NB4 (cell line): ENCODE data around the gene CTNNA2.

ENCODE experiments used
- POLR2A ChIP-seq: IDR thresholded peaks from 2 replicates; pipeline ENCODE4 v1.6.1; 2011; ENCODE audit warnings: mild to moderate bottlenecking; ENCODE audit not compliant: insufficient read length; ENCODE audit errors: extremely low read depth
- TF ChIP-seq, protein P1 (sequence below): IDR thresholded peaks from one replicate; pipeline ENCODE4 v1.5.1; 2012; ENCODE audit warnings: low read depth, low read length

DNA sequence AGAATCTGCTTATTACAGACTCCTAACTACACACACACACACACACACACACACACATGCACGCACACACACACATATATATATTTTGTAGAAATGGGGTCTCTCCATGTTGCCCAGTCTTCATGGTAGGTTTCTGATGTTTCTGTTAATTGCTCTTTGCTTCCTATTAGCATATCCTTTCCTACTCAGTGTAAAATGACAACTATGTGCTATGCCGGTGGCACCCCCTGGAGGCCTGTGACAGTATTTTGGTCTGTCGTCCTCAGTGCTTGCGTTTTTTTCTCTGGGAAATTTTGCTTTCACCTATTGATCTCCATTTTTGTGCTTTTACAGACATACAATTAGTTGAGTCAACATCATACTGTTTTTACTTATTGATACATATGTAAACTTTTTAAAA lies 469.6 kb downstream of the CTNNA2 start:
- TF ChIP-seq POLR2A: no peak
- TF ChIP-seq, protein P1, sequence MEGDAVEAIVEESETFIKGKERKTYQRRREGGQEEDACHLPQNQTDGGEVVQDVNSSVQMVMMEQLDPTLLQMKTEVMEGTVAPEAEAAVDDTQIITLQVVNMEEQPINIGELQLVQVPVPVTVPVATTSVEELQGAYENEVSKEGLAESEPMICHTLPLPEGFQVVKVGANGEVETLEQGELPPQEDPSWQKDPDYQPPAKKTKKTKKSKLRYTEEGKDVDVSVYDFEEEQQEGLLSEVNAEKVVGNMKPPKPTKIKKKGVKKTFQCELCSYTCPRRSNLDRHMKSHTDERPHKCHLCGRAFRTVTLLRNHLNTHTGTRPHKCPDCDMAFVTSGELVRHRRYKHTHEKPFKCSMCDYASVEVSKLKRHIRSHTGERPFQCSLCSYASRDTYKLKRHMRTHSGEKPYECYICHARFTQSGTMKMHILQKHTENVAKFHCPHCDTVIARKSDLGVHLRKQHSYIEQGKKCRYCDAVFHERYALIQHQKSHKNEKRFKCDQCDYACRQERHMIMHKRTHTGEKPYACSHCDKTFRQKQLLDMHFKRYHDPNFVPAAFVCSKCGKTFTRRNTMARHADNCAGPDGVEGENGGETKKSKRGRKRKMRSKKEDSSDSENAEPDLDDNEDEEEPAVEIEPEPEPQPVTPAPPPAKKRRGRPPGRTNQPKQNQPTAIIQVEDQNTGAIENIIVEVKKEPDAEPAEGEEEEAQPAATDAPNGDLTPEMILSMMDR: peak; percentile 37
